Fibroblast of lung (primary cell): ENCODE data around the gene PLA2G2F. TPM values are rescaled to one million over a fixed set of nuclear protein-coding genes. Genes with fewer than 3 reads are reported as not detected.

Source experiments
- DNase-seq, 2 donors: peaks; one replicate each; pipeline versions ENCODE4 v3.0.0 to v3.0.0-alpha.2; 2010; ENCODE audit warnings: low read depth in 2 of 2
- H2AFZ ChIP-seq: 2 replicates; pipeline ENCODE4 v1.5.1; 2012; ENCODE audit warnings: low read length, control low read depth, inconsistent platforms
- H3K27ac ChIP-seq: 2 replicates; pipeline ENCODE4 v1.5.1; 2011; ENCODE audit warnings: low read length, control low read depth; ENCODE audit not compliant: insufficient read depth
- H3K27me3 ChIP-seq: 2 replicates; pipeline ENCODE4 v1.5.1; 2011; ENCODE audit warnings: mild to moderate bottlenecking, low read length; ENCODE audit not compliant: control insufficient read depth, insufficient read depth
- H3K36me3 ChIP-seq: 2 replicates; pipeline ENCODE4 v1.5.1; 2011; ENCODE audit warnings: low read length; ENCODE audit not compliant: control insufficient read depth, insufficient read depth
- H3K4me1 ChIP-seq: 2 replicates; pipeline ENCODE4 v1.5.1; 2011; ENCODE audit warnings: low read length; ENCODE audit not compliant: control insufficient read depth, insufficient read depth; ENCODE audit errors: extremely low read depth
- H3K4me2 ChIP-seq: 2 replicates; pipeline ENCODE4 v1.5.1; 2011; ENCODE audit warnings: low read length, control low read depth; ENCODE audit not compliant: insufficient read depth; ENCODE audit errors: extremely low read depth
- H3K4me3 ChIP-seq, 4 experiments: fragments of 200-600 bp in 1 of 4; sonication (generic) in 1 of 4; replicated peaks in 1 of 4; 2 replicates each; pipeline ENCODE4 v1.5.1; 2011 to 2016; ENCODE audit warnings: low read length in 4 of 4, low read depth in 3 of 4, mild to moderate bottlenecking in 3 of 4, control low read depth in 2 of 4, inconsistent platforms in 1 of 4, mixed read lengths in 1 of 4; ENCODE audit not compliant: insufficient read depth in 1 of 4; ENCODE audit errors: control extremely low read depth in 1 of 4
- H3K79me2 ChIP-seq: 2 replicates; pipeline ENCODE4 v1.5.1; 2012; ENCODE audit warnings: mild to moderate bottlenecking, low read length, inconsistent platforms; ENCODE audit not compliant: control insufficient read depth, insufficient read depth
- H3K9ac ChIP-seq: 2 replicates; pipeline ENCODE4 v1.5.1; 2011; ENCODE audit warnings: mild to moderate bottlenecking, low read length, control low read depth; ENCODE audit not compliant: insufficient read depth
- H3K9me3 ChIP-seq: 2 replicates; pipeline ENCODE4 v1.5.1; 2012; ENCODE audit warnings: low read depth, low read length; ENCODE audit not compliant: control insufficient read depth, insufficient read depth
- H4K20me1 ChIP-seq: 2 replicates; pipeline ENCODE4 v1.5.1; 2011; ENCODE audit warnings: low read length; ENCODE audit not compliant: control insufficient read depth, insufficient read depth; ENCODE audit errors: extremely low read depth
- CTCF ChIP-seq, 2 donors: IDR thresholded peaks in 1 of 2; conservative IDR thresholded peaks in 1 of 2; 1 replicate in 1 of 2; 2 replicates in 1 of 2; pipeline ENCODE4 v1.5.1; 2011 to 2012; ENCODE audit warnings: low read length in 2 of 2, control low read depth in 1 of 2, inconsistent platforms in 1 of 2, low read depth in 1 of 2, mild to moderate bottlenecking in 1 of 2
- EZH2 ChIP-seq: IDR thresholded peaks from 2 replicates; pipeline ENCODE4 v1.5.1; 2012; ENCODE audit warnings: low read length, control low read depth, mild to moderate bottlenecking; ENCODE audit errors: missing control alignments
- polyA plus RNA-seq, 2 donors: library from polyadenylated mRNA; depleted of rRNA in 1 of 2; stranded (reverse) in 1 of 2; unstranded in 1 of 2; fragments of >200 nt; gene quantifications; 2 replicates each; pipeline ENCODE4 v1.2.1, GENCODE V29; 2011 to 2012; ENCODE audit warnings: missing spikeins in 1 of 2
- total RNA-seq: library from RNA; depleted of rRNA; stranded (reverse); fragments of >200 nt; gene quantifications from 2 replicates; pipeline ENCODE4 v1.2.1, GENCODE V29; 2014

PLA2G2F gene
- total and polyA plus RNA-seq, 2 donors (not counting 1 experiment from before 2014, with no cell fraction given), result not detected

- Histone ChIP-seq H3K4me1 (no peaks in the 10 kb centered on the region), H2AFZ (no peak overlapping the region), H3K27me3 (peaks cover 20% of the 10 kb centered on the region), H3K9ac (no peak overlapping the region), H4K20me1 (no peaks in the 10 kb centered on the region), H3K4me2 (no peak overlapping the region), H3K79me2 (no peaks in the 10 kb centered on the region), H3K9me3 (no peaks in the 10 kb centered on the region), H3K4me3 (no peak overlapping the region), H3K27ac (no peak overlapping the region), H3K36me3 (no peaks in the 10 kb centered on the region)
- DNase-seq, result no peak
- TF ChIP-seq EZH2 (no peak), CTCF (conservative IDR thresholded peaks at IDR 0.05 in 1 of 2, IDR thresholded peaks at IDR 0.05 in 1 of 2; ENCODE audit: low read depth in 1 of 2, low read length in 2 of 2) (no peak)
Observed at GRCh38 chr1:20192871-20193411, 53.8 kb downstream of the PLA2G2F start.

- H3K9ac ChIP-seq, result no peak overlapping the region
- H3K9me3 ChIP-seq, result no peaks in the 10 kb centered on the region
- no peak for TF ChIP-seq CTCF (conservative IDR thresholded peaks at IDR 0.05 in 1 of 2, IDR thresholded peaks at IDR 0.05 in 1 of 2; ENCODE audit: low read depth in 1 of 2, low read length in 2 of 2)
- TF ChIP-seq EZH2, result no peak
- no peak overlapping the region for H3K4me2 ChIP-seq
- no peaks in the 10 kb centered on the region for H4K20me1 ChIP-seq
- no peak overlapping the region for H3K4me3 ChIP-seq
- H3K27me3 ChIP-seq, result peaks cover 16% of the 10 kb centered on the region
- H3K4me1 ChIP-seq, result no peaks in the 10 kb centered on the region
- H3K27ac ChIP-seq, result no peak overlapping the region
- H2AFZ ChIP-seq, result no peak overlapping the region
- no peak for DNase-seq
- no peaks in the 10 kb centered on the region for H3K79me2 ChIP-seq
- H3K36me3 ChIP-seq, result no peaks in the 10 kb centered on the region
Observed at GRCh38 chr1:20194224-20194623, 55.1 kb downstream of the PLA2G2F start.

GRCh38 chr1:20194757-20195461 is 55.8 kb downstream of the PLA2G2F start:
- no peaks in the 10 kb centered on the region for H4K20me1 ChIP-seq
- peak; percentile 24 to 44 for DNase-seq
- H3K4me2 ChIP-seq, result no peak overlapping the region
- peaks cover 20% of the 10 kb centered on the region for H3K27me3 ChIP-seq
- TF ChIP-seq CTCF (conservative IDR thresholded peaks at IDR 0.05 in 1 of 2, IDR thresholded peaks at IDR 0.05 in 1 of 2; ENCODE audit: low read depth in 1 of 2, low read length in 2 of 2), result peak; percentile 80 to 91
- TF ChIP-seq EZH2, result no peak
- H3K9me3 ChIP-seq, result no peaks in the 10 kb centered on the region
- H3K9ac ChIP-seq, result no peak overlapping the region
- no peak overlapping the region for H2AFZ ChIP-seq
- H3K27ac ChIP-seq, result no peak overlapping the region
- H3K36me3 ChIP-seq, result no peaks in the 10 kb centered on the region
- no peaks in the 10 kb centered on the region for H3K79me2 ChIP-seq
- no peak overlapping the region for H3K4me3 ChIP-seq
- no peaks in the 10 kb centered on the region for H3K4me1 ChIP-seq
